ENCODE data around the gene MYO7B.
A peak's percentile ranks its signal among the peaks of the same experiment; 100 is the strongest.

MYO7B gene

DNA sequence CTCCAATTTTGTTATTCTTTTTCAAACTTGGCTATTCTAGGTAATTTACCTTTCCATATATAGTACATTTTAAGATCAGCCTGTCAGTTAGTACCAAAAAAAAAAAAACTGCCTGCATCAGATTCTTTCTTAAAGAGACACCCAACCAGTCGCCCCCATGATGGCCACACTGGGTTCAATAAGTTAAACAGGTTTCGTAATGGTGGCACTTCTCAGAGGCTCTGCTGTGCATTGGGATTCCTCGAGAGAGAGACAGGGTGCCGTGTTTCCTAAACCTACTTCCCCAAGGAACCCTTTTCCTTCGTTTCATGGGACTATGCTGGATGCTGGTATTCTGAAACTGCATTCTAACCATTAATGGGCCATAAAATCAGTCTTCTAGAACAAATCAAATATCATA is 37.4 kb downstream of the MYO7B start:
- DNase-seq (ENCODE audit: low read depth), result no peak

DNA sequence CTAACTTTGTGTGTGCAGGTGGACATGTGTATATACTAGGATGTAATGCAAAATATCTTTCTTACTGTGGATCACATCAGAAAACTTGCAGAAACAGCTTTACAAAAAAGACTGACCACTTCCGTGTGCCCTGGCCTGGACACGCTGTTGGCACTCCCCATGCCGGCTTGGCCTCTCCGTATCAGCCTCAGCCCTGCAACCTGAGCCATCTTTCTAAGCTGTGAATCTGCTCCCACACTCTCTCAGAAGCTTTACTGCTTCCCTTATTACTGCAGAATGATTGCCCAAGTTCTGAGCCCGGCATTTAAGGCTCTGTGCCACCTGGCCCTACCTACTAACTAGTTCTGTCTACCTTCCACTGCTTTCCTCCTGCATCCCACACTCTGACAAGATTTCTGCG is 37.8 kb downstream of the MYO7B start:
- no peak for DNase-seq (ENCODE audit: low read depth)

- no peak for DNase-seq (ENCODE audit: low read depth)
Observed at GRCh38 chr2:127573771-127574170, 38.3 kb downstream of the MYO7B start.

DNA sequence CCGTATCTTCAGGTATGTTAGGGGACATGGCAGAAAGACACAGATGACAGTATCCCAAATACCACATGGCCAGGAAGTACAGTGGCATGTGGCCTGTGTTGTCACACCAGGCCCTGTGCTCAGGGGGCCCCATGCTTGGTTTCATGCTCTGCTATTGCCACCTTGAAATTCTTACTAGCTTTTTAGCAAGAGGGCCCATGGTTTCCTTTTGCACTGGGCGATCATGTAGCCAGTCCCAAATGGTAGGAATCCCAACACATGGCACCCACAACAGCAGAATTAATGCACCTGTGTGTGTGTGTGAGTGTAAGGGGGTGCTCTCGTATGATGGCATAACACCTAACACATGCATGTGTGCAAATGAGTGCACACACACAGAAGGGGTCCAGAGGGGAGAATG is 39.2 kb downstream of the MYO7B start:
- DNase-seq (ENCODE audit: low read depth), result no peak

DNA sequence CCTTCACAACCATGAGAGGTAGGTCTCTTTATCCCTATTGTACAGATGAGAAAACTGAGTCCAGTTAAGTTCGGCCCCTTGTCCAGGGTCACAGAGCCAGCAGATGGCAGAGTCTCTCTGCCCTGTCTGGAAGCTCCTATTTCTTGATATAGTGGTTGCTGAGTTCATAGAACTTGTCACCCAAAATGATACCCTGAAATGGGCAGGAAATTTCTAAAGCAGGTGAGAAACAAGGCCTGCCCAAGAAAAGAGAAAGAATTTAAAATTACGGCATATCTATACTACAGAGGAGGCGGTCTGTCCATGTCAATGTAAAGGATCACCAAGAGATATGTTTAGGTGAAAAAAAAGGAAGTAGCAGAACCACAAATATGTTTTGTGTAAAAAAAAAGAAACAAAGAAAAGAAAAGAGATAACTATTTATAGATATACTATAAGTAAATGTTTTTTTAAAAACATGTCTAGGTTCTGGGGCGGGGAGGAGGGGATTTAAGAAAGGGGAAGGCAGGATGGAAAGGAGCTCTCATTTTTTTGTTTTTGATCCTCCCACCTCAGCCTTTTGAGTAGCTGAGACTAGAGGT is 39.8 kb downstream of the MYO7B start:
- no peak for DNase-seq (ENCODE audit: low read depth)

GRCh38 chr2:127575941-127576432 is 40.5 kb downstream of the MYO7B start:
- peak; percentile 36 for DNase-seq (ENCODE audit: low read depth)

- peak; percentile 40 for DNase-seq (ENCODE audit: low read depth)
Observed at GRCh38 chr2:127576433-127577207, 41.1 kb downstream of the MYO7B start.

- DNase-seq (ENCODE audit: low read depth), result no peak
Observed at GRCh38 chr2:127577208-127577475, 41.7 kb downstream of the MYO7B start.

GRCh38 chr2:127577503-127577902 is 42.0 kb downstream of the MYO7B start:
- DNase-seq (ENCODE audit: low read depth), result no peak

GRCh38 chr2:127577973-127578372 is 42.5 kb downstream of the MYO7B start:
- DNase-seq (ENCODE audit: low read depth), result no peak

DNA sequence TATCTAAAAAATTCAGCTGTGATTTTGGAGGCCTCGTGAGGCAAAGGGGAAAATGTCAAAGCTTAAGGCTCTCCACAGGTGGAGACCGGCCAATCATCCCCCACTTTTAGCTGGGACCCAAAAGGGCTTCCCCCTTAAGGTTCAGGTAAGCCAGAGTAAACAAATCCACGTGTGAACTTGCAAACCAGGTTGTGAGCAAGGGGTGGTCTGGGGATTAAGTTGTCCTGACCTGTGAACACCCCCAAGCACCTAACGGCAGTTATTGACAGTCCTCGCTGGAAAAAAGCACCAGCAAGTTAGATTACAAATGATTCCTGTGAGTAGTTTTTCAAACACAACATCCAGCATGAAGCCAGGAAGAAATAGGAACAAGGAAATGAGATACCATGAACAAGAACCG is 42.9 kb downstream of the MYO7B start:
- DNase-seq (ENCODE audit: low read depth), result no peak

- no peak for DNase-seq (ENCODE audit: low read depth)
Observed at GRCh38 chr2:127579231-127579630, 43.7 kb downstream of the MYO7B start.

DNA sequence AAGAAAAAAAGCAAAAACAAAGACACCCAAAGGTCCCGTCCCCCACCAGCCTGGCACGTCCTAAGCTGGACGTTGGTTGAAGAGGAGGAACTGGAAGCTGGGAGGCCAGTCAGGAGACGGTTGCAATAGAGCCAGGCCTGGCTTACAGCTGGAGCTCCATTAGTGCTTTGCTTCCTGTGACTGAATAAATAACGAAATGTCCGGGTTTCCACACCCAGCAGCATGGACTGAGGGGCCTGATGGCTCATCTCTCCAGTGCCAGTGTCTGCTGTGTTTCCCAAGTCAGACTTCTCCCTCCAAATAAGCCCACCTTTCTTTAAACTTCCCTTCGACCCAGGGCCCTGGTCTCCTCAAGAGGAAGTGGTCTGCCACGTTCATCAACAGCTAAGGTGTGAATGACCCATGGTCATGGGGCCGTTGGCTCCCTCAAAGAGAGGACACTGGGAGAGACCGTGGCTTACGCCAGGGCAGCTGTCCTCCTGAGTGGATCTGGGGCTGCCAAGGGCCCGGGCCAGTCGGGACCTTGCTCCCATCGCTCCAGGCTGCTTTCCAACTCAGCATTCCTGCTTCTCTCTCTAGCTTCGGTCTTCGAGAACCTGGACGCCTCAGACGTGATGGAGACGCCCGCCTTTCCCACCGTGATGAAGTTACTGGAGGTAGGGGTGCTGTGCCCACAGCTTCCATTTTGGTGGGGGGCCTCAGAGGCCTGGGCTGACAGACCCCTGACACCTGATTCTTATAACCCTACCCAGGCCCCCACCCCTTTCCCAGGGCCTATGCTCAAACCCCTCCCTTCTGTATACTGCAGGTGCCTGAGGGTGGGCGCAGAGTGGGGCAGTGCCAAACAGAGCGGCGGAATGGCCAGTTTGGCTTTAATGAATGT is 44.9 kb downstream of the MYO7B start:
- DNase-seq (ENCODE audit: low read depth), result no peak

DNA sequence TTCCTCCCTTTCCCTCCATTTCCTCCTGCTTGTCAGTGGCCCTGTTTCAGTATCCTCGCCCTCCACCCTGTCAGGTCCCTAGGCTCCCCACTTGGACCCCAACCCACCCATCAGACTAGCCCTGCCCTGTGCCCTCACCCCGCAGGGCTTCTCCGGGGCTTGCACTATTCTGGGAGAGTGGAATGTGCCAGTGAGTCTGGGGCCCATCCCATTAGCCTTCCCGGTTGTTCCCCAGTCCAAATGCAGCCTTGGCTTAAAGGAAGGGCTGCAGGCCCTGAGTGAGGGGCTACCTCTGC is 45.5 kb downstream of the MYO7B start:
- no peak for DNase-seq (ENCODE audit: low read depth)

DNA sequence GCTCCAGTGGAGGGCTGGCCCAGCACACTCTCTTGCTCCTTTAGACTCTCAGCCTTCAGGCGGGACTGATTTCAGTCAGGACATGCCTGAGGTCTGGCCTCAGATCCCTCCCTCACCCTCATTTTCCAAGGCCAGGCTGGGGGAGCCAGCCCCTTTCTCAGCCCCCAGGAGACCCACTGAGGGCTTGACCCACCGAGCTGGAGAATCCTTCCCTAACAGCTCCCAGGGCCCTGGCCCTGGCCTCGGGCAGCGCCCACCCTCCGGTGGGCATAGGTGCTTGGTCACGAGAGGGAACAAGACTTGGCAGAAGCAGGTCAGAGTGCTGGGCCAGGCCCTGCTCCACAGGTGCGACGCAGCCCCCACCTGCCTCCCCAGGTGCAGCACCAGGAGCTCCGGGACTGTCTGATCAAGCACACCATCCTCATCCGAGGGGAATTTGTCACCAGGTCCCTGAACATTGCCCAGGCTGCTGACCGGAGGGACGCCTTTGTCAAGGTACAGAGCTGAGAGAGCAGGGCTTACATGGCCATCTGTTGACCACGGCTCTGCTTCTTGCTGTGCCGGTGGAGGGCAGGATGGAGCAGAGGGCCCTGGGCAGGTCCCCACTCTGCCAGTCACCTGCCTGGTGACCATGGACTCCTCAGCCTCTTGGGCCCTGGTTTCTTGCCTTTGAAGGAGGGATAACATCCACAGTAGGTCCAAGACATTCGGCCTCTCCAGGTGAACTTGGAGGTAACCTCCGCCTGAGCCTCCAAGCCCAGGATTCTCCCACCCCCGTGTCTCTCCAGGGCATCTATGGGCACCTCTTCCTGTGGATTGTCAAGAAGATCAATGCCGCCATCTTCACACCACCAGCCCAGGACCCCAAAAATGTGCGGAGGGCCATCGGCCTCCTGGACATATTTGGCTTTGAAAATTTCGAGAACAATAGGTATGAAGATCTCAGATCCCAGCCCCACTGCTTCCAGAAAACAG is 46.3 kb downstream of the MYO7B start:
- DNase-seq (ENCODE audit: low read depth), result no peak

GRCh38 chr2:127582863-127583861 is 47.7 kb downstream of the MYO7B start:
- no peak for DNase-seq (ENCODE audit: low read depth)

- no peak for DNase-seq (ENCODE audit: low read depth)
Observed at GRCh38 chr2:127584047-127584446, 48.6 kb downstream of the MYO7B start.

GRCh38 chr2:127584516-127585033 is 49.1 kb downstream of the MYO7B start:
- no peak for DNase-seq (ENCODE audit: low read depth)

DNA sequence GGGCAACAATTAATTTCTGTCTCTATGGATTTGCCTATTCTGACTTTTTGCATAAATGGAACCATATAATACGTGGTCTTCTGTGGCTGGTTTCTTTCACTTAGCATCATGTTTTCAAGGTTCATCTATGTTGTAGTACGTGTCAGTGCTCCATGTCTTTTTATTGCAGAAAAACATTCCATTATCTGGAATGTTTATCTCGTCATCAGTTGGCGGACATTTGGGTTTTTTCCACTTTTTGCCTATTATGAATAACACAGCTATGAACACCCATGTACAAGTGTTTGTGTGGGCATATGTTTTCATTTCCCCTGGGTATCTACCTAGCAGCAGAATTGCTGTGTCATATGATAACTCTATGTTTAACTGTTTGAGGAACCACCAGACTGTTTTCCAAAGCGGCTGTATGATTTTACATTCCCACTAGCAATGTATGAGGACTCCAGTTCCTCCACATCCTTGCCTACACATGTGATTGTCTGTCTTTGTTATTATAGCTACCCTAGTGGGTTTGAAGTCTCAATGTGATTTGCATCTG is 49.9 kb downstream of the MYO7B start:
- no peak for DNase-seq (ENCODE audit: low read depth)

GRCh38 chr2:127586136-127586535 is 50.7 kb downstream of the MYO7B start:
- DNase-seq (ENCODE audit: low read depth), result no peak

All from amniotic epithelial cell (primary cell).